Transverse colon (tissue), 4 donors: ENCODE measurements around the gene MAPK12. TPM values are rescaled to one million over a fixed set of nuclear protein-coding genes. Genes with fewer than 3 reads are reported as not detected.

Experiments
- DNase-seq: peaks from one replicate; pipeline ENCODE4 v3.0.0-alpha.2; 2019
- H3K27ac ChIP-seq, 4 donors: fragments of 200-600 bp; sonication (generic); 2 replicates each; pipeline ENCODE4 v1.5.1; 2016 to 2018; ENCODE audit warnings: inconsistent platforms in 4 of 4
- H3K27me3 ChIP-seq: fragments of 200-600 bp; sonication (generic); 2 replicates; pipeline ENCODE4 v1.5.1; 2017; ENCODE audit warnings: inconsistent platforms
- H3K36me3 ChIP-seq, 4 donors: fragments of 200-600 bp; sonication (generic); 2 replicates each; pipeline ENCODE4 v1.5.1; 2017 to 2019; ENCODE audit warnings: inconsistent platforms in 4 of 4
- H3K4me1 ChIP-seq, 4 donors: fragments of 200-600 bp; sonication (generic); 2 replicates each; pipeline ENCODE4 v1.5.1; 2017 to 2020; ENCODE audit warnings: inconsistent platforms in 4 of 4
- H3K4me3 ChIP-seq, 4 donors: fragments of 200-600 bp; sonication (generic); 1 replicate in 1 of 4; 2 replicates in 3 of 4; pipeline versions ENCODE4 v1.5.1 to v1.6.1; 2017 to 2019; ENCODE audit warnings: inconsistent platforms in 4 of 4
- H3K9me3 ChIP-seq, 2 donors: fragments of 200-600 bp; sonication (generic); 2 replicates each; pipeline ENCODE4 v1.5.1; 2017 to 2019; ENCODE audit warnings: inconsistent platforms in 2 of 2
- EP300 ChIP-seq: sonication (generic); formaldehyde crosslinking; IDR thresholded peaks from one replicate; pipeline ENCODE4 v1.6.1; 2017; ENCODE audit warnings: antibody characterized with exemption, low read depth
- POLR2A ChIP-seq: fragments of 450-650 bp; IDR thresholded peaks from one replicate; pipeline ENCODE4 v1.6.1; 2016; ENCODE audit warnings: antibody characterized with exemption, mild to moderate bottlenecking, moderate library complexity
- POLR2AphosphoS5 ChIP-seq, 3 donors: sonication (generic); formaldehyde crosslinking; IDR thresholded peaks; one replicate each; pipeline ENCODE4 v1.6.1; 2016; ENCODE audit warnings: antibody characterized with exemption in 3 of 3
- WGBS, 2 donors: methylation state at CpG; one replicate each; pipeline ENCODE4 v1.1.5; 2018; ENCODE audit warnings: low coverage in 1 of 2; 5-methylcytosine and 5-hydroxymethylcytosine counted together
- in situ Hi-C, 4 donors: fragments of 200-750 bp; cut with MboI; loops; one replicate each; pipeline versions ENCODE4 v1.15.0 to v1.15.1; 2017; ENCODE audit warnings: low sequenced_read_pairs in 3 of 4, low pct_ligation_motif_present in 1 of 4, low pct_unique_long_range_greater_than_20kb in 1 of 4
- intact Hi-C: fragments of 100-400 bp; cut with DNase I; formaldehyde crosslinking; loops from one replicate; pipeline ENCODE4 v1.15.1; 2023; ENCODE audit warnings: low total_unique reads
- total RNA-seq, 4 donors: library from RNA; depleted of rRNA; stranded (reverse); fragments of >200 nt; gene quantifications; one replicate each; pipeline ENCODE4 v1.1.0, GENCODE V29; 2016
- TF ChIP-seq, protein P1 (sequence below), 5 experiments: fragments of 200-600 bp in 3 of 5; fragments of 450-650 bp in 2 of 5; sonication (generic) in 3 of 5; IDR thresholded peaks; 1 replicate in 2 of 5; 2 replicates in 3 of 5; pipeline ENCODE4 v1.5.1; 2016 to 2017; ENCODE audit warnings: antibody characterized with exemption in 5 of 5, inconsistent platforms in 3 of 5, mild to moderate bottlenecking in 2 of 5, moderate library complexity in 1 of 5

Gene MAPK12
- total RNA-seq, 4 donors from 2014 or later: 1.1 to 9.4 (median 3.3) TPM

DNA sequence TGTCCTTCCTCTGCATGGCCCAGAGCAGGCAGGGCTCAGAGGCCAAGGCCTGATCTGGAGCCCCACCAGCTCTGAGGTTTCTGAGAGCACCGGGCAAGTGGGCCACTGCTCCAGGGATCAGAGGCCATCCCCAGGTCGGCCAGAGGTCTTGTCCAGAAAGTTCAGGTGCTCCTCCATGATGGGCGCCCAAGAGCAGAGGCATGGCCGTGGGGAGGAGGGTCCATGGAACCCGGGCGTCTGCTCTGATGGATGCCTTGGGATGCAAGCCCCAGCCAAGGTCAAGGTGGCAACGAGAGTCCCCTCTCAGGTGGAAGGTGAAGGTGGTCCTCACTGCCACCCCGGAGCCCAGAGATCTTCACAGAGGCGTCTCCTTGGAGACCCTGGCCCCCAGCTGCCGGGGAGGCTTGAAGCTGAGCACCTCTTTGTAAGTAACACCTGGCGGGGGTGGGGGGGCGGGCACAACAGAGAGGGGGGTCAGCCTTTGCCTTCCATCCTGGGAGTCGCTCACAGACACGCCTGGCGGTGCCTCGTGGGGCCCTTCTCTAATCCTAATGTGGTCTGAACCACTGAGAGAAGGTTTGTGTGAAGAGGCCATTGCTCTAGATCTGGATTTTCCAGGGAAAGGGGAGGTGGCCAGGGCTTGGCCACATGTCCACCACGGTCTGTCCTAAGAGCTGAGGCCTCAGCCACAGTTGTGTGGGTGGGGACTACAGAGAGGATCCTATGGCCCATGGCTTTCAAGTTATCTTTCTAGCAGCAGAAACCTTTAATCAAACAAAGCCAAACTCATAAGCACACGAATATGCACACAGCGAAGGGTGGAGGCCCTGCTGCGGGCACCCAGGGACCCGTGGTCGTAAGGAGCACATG is 8.2 kb downstream of the MAPK12 start:
- in situ Hi-C loops: loop anchor here in 2 of 4 donors (10.0 kb wide), 1 partner anchor 72 kb away; the partner anchor contains the start of gene DENND6B (in 2 of the 2)
- intact Hi-C loops: loop anchor here (10.0 kb wide), 1 partner anchor 222 kb away; the partner anchor contains the start of gene SBF1
- WGBS, 2 donors: 79% methylated on average over 19 of the region's 22 CpGs; no CpG with 5 or more reads in 1 of the 2 donors

DNA sequence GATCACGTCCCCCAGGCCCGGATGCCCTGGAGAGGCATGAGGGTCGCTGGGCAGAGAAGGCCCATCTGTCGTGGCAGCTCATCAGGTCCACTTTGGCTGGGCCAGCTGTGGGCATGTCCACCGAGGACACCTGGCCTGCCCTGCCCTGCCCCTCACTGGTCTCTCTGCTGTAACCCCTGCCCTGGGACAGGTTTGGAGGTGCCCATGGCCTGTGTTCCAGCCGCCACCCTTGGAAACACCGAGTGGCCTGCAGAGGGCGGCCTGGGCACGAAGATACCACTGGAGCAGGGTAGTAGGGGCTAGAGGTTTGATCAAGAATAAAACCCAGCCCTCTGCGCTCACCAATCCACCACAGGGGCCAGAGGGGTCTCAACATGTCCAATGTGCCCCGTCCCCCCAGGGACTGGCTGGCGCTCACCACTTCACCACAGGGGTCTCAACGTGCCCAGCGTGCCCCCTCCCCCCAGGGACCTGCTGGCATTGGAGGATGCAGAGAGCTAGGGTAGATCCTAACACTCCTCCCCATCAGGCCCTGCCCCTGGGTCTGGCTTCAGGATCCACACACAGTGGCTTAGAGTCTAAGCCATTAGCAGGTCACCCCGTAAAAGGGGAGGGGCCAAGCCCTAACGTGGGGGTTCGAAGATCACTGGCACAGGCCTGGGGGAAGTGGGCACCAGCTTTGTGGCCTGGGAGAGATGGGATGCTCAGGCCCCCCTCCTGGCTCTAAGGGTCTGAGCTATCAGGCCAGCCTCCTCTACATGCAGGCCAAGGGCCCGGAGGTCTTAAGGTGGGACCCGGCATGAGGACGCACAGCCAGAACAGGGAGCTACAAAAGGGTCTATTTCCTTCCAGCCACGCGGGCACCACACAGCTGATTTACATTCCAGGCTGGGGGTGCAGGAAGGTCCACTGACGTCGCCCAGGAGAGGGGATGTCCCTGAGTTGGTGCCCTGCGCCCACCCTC is 9.1 kb downstream of the MAPK12 start:
- Histone ChIP-seq H3K9me3 (no peaks in the 10 kb centered on the region), H3K27me3 (peaks cover 11% of the 10 kb centered on the region), H3K27ac (peak overlapping the region; percentile 67 to 86 (median 76)), H3K36me3 (no peaks in the 10 kb centered on the region), H3K4me3 (peak overlapping the region in 2 of 4 donors; percentile 64 to 69), H3K4me1 (peaks cover 14 to 30% (median 25%) of the 10 kb centered on the region in 4 donors)
- DNase-seq: peak; percentile 84
- 37% methylated on average over 19 of the region's 25 CpGs; no CpG with 5 or more reads in 1 of the 2 donors for WGBS, 2 donors
- TF ChIP-seq POLR2A: no peak
- TF ChIP-seq, protein P1, sequence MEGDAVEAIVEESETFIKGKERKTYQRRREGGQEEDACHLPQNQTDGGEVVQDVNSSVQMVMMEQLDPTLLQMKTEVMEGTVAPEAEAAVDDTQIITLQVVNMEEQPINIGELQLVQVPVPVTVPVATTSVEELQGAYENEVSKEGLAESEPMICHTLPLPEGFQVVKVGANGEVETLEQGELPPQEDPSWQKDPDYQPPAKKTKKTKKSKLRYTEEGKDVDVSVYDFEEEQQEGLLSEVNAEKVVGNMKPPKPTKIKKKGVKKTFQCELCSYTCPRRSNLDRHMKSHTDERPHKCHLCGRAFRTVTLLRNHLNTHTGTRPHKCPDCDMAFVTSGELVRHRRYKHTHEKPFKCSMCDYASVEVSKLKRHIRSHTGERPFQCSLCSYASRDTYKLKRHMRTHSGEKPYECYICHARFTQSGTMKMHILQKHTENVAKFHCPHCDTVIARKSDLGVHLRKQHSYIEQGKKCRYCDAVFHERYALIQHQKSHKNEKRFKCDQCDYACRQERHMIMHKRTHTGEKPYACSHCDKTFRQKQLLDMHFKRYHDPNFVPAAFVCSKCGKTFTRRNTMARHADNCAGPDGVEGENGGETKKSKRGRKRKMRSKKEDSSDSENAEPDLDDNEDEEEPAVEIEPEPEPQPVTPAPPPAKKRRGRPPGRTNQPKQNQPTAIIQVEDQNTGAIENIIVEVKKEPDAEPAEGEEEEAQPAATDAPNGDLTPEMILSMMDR (IDR thresholded peaks at IDR 0.05): peak; percentile 61 to 78 (median 62)
- intact Hi-C loops (loop anchor here (10.0 kb wide), 1 partner anchor 222 kb away; the partner anchor contains the start of gene SBF1), in situ Hi-C loops (loop anchor here in 2 of 4 donors (10.0 kb wide), 1 partner anchor 72 kb away; the partner anchor contains the start of gene DENND6B (in 2 of the 2))

More for the DNA sequence above, 8.2 kb downstream of the MAPK12 start:
- peaks cover 14% of the 10 kb centered on the region for H3K27me3 ChIP-seq
- no peaks in the 10 kb centered on the region for H3K9me3 ChIP-seq
- H3K27ac ChIP-seq: no peak overlapping the region
- H3K36me3 ChIP-seq: no peaks in the 10 kb centered on the region
- TF ChIP-seq POLR2A: no peak
- no peak for TF ChIP-seq EP300
- TF ChIP-seq POLR2AphosphoS5 (IDR thresholded peaks at IDR 0.05): no peak
- TF ChIP-seq, protein P1 (IDR thresholded peaks at IDR 0.05): no peak
- no peak for DNase-seq
- no peak overlapping the region for H3K4me3 ChIP-seq
- H3K4me1 ChIP-seq: peaks cover 10 to 30% (median 22%) of the 10 kb centered on the region in 4 donors

DNA sequence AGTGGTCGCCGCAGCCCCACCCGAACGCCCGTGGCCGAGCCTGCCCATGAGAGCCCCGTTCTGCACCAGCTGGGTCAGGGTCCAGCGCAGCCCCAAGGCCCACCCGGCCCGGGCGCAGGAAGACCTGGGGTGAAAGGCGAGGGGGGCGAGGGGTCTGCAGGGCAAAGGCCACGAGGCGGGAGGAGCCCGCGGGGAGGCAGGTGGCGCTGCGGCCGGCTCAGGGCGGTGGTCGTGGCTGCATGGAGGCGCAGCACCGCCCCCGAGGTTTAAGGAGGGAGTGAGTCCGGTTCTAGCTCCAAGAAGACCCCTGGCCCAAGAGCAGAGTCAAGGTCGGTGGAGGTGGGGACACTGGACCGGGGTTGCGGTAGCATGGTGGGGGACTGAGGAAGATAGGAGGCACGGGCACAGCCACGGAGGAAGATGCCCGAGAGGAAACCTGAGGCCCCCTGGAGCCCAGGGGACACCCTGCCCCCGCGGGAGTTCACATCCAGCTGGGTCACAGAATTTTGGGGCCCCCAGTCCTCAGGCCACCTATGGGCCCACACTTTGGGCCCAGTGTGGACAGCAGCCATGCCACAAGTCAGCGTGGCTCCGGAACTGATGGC is 9.9 kb downstream of the MAPK12 start:
- peaks cover 14 to 31% (median 25%) of the 10 kb centered on the region in 4 donors for H3K4me1 ChIP-seq
- peak overlapping the region; percentile 67 to 86 (median 76) for H3K27ac ChIP-seq
- H3K9me3 ChIP-seq: no peaks in the 10 kb centered on the region
- no peak for TF ChIP-seq POLR2AphosphoS5 (IDR thresholded peaks at IDR 0.05)
- TF ChIP-seq, protein P1 (IDR thresholded peaks at IDR 0.05): no peak
- no peak for TF ChIP-seq POLR2A
- no peak for TF ChIP-seq EP300
- no peak for DNase-seq
- no peaks in the 10 kb centered on the region for H3K36me3 ChIP-seq
- 11% methylated on average over 29 of the region's 36 CpGs; no CpG with 5 or more reads in 1 of the 2 donors for WGBS, 2 donors
- in situ Hi-C loops: loop anchor here in 2 of 4 donors (10.0 kb wide), 1 partner anchor 73 kb away; the partner anchor contains the start of gene DENND6B (in 2 of the 2)
- peaks cover 4% of the 10 kb centered on the region for H3K27me3 ChIP-seq
- H3K4me3 ChIP-seq: peak overlapping the region; percentile 46 to 69 (median 62)
- intact Hi-C loops: loop anchor here (10.0 kb wide), 1 partner anchor 223 kb away; the partner anchor contains the start of gene SBF1
